NCI-H526 (cell line): ENCODE data around the gene KIAA0825.

Experiments used
- DNase-seq, 2 experiments: peaks; one replicate each; lab custom pipeline; 2025; lab: John Stamatoyannopoulos, UW

The KIAA0825 gene

DNA sequence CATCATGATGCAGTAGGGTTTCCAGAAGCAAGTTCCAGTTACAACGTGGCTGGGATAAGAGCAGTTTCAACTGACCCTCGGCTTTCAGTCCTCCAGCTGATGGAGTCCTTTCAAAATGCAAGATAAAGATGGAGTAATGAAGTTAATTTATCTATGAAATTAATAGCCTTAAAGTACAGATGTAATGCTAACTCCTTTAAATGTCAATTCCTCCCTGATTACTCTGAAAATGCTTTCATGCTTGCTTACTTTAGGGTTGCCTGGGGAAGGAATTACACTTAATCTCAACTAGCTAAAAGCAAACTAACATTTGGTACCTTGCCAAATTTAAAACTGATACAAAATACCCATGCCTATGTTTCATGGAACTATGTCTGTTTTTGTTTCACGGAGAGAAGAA is 178.4 kb downstream of the KIAA0825 start:
- DNase-seq: no peak

DNA sequence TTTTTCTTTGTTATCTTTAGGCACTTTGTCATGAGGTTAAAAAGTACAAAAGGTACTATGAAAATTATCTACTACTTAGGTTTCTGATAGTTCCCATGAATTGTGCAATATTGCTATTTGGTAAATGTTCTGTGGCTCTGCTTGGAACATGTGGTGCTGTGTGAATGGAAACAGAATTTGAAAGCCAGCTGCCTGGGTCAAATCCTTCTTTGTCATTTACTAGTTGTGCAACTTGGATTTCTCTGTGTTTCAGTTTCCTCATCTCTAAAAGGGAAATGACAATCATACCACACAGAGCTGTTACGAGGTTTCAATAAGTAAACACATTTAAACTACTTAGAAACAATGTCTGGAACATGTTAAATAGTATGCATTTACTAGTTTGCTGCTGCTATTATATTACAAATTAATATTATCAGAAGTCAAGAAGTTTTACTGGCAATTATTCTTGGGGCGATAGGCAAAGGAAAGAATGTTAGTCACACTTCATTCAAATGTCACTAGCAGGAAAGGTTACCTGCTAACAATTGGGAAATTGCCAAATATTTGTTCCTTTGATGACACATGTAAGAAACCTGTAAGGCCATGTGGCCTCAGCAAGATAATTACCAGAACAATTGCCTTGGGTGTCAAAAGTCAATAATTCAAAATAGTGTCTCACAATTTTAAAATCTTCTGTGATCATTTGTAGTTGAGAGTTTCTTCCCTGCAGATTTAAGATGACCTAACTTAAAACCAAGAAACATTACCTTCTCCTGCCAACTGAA is 184.8 kb downstream of the KIAA0825 start:
- no peak for DNase-seq

DNA sequence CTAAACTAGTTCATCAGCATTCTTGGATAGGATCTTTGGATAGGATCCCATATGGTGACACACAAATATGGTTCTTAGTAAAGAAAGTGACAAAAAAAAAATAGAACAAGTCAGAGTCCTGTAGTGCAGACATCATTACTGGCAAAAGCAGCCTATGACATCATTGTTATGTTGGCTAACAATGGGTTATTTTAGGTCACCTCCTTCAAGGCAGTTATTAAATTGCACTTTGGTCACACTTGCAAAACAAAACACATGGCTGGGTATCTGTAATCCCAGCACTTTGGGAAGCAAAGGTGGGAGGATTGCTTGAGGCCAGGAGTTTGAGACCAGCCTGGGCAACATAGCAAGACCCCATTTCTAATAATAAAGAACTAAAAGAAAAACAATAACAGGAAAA is 185.9 kb downstream of the KIAA0825 start:
- DNase-seq: no peak

GRCh38 chr5:94431696-94432095 is 186.7 kb downstream of the KIAA0825 start:
- DNase-seq: no peak

DNA sequence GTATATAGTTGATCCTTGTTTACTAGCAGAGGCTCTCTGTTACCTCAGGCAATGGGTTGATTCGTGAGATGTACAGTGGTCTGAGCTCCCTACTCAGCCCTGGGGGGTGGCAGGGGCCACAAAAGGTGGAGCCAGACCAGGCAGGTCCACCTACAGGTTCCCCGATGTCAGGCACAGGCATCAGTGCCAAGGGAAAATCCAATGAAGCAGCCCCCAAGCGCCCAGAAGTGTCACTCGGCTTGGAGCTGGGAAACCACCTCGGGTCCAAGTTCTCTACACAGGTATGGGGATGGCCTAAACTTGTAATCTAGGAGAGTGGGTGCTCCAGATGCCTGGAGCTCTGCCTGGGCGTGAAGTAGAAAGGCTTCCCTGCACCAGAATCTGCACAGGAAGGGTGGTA is 188.8 kb downstream of the KIAA0825 start:
- DNase-seq: no peak

DNA sequence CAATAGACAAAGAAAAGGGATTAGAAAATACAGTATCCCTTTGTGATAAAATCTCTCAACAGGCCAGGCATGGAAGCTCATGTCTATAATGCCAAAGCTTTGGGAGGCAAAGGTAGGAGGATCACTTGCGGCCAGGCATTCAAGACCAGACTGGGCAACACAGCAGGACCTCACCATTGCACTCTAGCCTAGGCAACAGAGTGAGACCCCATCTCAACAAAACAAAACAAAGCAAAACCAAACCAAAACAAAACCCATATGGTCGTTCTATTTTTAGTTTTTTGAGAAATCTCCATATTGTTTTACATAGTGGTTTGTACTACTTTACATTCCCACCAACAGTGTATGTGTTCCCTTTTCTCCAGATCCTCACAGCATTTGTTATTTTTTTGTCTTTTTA is 193.0 kb downstream of the KIAA0825 start:
- no peak for DNase-seq

DNA sequence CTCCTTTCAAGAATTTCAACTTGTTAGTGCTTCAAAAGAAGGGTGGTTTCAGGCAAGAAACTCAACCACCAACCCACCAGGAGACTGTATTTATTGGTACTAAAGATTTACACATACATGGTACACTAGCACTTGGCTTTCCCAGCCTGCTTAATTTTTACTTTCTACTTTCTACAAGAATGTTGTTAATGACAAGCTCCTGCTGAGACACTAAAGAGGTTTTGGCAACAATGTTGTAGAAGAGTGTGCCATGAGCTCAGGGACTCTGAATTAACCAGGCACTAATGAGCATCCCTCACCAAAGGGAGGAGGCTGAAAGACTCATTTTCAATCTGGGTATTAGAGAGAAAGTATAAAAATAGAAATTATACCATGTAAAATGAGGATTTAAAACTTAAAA is 195.0 kb downstream of the KIAA0825 start:
- DNase-seq: no peak

- no peak for DNase-seq
Observed at GRCh38 chr5:94422812-94423211, 195.6 kb downstream of the KIAA0825 start.

GRCh38 chr5:94420885-94421284 is 197.5 kb downstream of the KIAA0825 start:
- DNase-seq: no peak

DNA sequence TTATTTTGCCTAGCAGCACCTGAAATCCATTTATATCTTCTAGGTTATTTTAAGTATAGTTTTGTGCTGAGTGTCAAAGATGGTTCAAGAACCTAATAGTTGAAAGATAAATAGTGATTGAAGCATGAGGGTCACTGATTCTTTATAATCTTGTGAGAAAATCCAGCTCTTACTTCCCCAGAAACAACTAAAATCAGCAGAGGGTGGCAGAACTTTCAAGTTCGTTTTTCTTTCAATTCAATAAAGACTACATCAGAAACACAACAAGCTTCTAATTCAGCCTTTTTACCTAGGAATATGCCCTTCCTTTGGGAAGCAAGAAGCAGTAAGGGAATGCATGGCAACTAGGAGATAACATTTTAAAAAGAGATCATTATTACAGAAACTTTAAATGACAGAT is 202.6 kb downstream of the KIAA0825 start:
- DNase-seq: no peak

DNA sequence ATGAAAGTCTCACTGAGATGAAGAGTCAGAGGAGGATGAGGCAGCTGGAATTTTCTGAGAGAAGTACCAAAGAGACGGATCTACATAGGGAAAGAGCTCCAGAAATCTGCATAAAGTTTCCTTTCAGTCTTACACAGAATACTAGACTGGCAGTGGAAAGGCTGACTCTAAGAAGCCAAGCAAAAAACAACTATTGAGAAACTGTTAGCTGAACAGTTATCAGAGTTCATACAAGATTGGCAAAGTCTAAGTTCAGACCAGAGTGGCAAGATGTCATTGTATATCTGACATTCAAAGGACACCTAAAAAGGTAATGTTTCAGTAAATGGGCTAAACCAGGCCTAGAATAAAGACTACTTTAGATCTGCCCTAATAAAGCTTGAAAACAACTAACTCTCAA is 209.0 kb downstream of the KIAA0825 start:
- no peak for DNase-seq

- DNase-seq: no peak
Observed at GRCh38 chr5:94407023-94407422, 211.4 kb downstream of the KIAA0825 start.

GRCh38 chr5:94403483-94403882 is 214.9 kb downstream of the KIAA0825 start:
- no peak for DNase-seq

GRCh38 chr5:94402096-94402495 is 216.3 kb downstream of the KIAA0825 start:
- no peak for DNase-seq

DNA sequence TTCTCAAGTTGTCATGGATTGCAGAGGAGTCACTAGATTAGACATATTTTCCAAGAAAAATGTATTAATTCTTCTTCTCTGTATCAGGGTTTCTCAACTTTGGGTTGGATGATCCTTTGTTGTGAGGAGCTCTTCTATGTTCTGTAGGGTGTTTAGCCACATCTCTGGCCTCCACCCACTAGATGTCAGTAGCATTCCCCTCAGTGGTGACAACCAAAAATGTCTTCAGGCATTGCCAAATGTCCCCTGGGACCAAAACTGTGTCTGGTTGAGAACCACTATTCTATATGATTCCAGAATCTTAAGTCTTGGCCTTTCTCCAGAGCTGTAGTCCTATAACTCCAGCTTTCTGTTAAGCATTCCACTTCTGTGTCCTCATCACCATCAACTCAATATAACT is 220.9 kb downstream of the KIAA0825 start:
- DNase-seq: no peak

- DNase-seq: no peak
Observed at GRCh38 chr5:94396687-94397086, 221.7 kb downstream of the KIAA0825 start.

DNA sequence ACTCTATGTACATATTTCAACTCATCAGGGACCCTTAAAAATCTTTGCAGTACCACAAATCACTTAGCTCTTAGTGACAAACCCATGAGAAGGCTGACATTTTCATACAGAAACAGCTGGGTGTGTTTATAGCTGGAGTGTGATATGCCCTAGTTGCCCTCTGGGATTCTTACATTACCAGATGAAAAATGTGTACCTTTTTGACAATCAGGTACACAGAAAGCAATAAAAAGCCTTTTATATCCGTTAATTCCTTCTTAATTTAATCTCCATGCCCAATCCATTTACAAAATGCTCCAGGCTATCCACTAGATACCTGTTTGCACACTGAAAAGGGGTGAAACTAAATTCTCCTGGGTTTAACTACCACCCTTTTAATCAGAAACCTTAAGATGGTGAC is 222.9 kb downstream of the KIAA0825 start:
- no peak for DNase-seq

- no peak for DNase-seq
Observed at GRCh38 chr5:94391996-94392395, 226.4 kb downstream of the KIAA0825 start.

GRCh38 chr5:94389515-94389899 is 228.9 kb downstream of the KIAA0825 start:
- no peak for DNase-seq

GRCh38 chr5:94388773-94389514 is 229.5 kb downstream of the KIAA0825 start:
- no peak for DNase-seq

GRCh38 chr5:94385767-94386166 is 232.6 kb downstream of the KIAA0825 start:
- no peak for DNase-seq

DNA sequence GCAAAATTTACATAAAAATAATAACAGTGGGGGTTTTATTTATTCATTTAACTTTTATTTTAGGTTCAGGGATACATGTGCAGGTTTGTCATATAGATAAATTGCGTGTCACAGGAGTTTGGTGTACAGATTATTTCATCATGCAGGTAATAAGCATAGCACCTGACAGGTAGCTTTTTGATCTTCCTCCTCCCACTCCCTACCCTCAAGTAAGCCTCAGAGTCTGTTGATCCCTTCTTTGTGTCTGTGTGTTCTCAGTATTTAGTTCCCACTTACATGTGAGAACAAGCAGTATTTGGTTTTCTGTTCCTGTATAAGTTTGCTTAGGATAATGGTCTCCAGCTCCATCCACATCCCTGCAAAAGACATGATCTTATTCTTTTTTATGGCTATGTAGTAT is 240.3 kb downstream of the KIAA0825 start:
- DNase-seq: no peak

- no peak for DNase-seq
Observed at GRCh38 chr5:94376672-94377345, 241.6 kb downstream of the KIAA0825 start.
